ENCODE results near the gene TRIO. TPM values are rescaled to one million over a fixed set of nuclear protein-coding genes. Genes with fewer than 3 reads are reported as not detected.

The TRIO gene
- total RNA-seq, 1 experiment from 2014 or later: 50.9 TPM

- DNase-seq (ENCODE audit: low spot score): no peak
Measured at GRCh38 chr5:14483504-14484157, 340.5 kb downstream of the TRIO start.

- DNase-seq (ENCODE audit: low spot score): no peak
Measured at GRCh38 chr5:14486486-14486885, 343.3 kb downstream of the TRIO start.

- DNase-seq (ENCODE audit: low spot score): no peak
Measured at GRCh38 chr5:14486996-14487896, 344.1 kb downstream of the TRIO start.

GRCh38 chr5:14487897-14488570, 344.9 kb downstream of the TRIO start:
- no peak for DNase-seq (ENCODE audit: low spot score)

- no peak for DNase-seq (ENCODE audit: low spot score)
Measured at GRCh38 chr5:14488709-14489108, 345.6 kb downstream of the TRIO start.

GRCh38 chr5:14489643-14490042, 346.5 kb downstream of the TRIO start:
- no peak for DNase-seq (ENCODE audit: low spot score)

- no peak for DNase-seq (ENCODE audit: low spot score)
Measured at GRCh38 chr5:14490309-14490711, 347.2 kb downstream of the TRIO start.

GRCh38 chr5:14491015-14491915, 348.1 kb downstream of the TRIO start:
- DNase-seq (ENCODE audit: low spot score): no peak

- no peak for DNase-seq (ENCODE audit: low spot score)
Measured at GRCh38 chr5:14492331-14492964, 349.3 kb downstream of the TRIO start.

- no peak for DNase-seq (ENCODE audit: low spot score)
Measured at GRCh38 chr5:14495301-14495700, 352.2 kb downstream of the TRIO start.

GRCh38 chr5:14497311-14497710, 354.2 kb downstream of the TRIO start:
- DNase-seq (ENCODE audit: low spot score): no peak

GRCh38 chr5:14501353-14502293, 358.5 kb downstream of the TRIO start:
- no peak for DNase-seq (ENCODE audit: low spot score)

GRCh38 chr5:14502294-14502690, 359.1 kb downstream of the TRIO start:
- DNase-seq (ENCODE audit: low spot score): no peak

- DNase-seq (ENCODE audit: low spot score): no peak
Measured at GRCh38 chr5:14503017-14503680, 360.0 kb downstream of the TRIO start.

- DNase-seq (ENCODE audit: low spot score): no peak
Measured at GRCh38 chr5:14503681-14504331, 360.7 kb downstream of the TRIO start.

GRCh38 chr5:14504332-14504727, 361.2 kb downstream of the TRIO start:
- DNase-seq (ENCODE audit: low spot score): no peak

- no peak for DNase-seq (ENCODE audit: low spot score)
Measured at GRCh38 chr5:14504816-14505215, 361.7 kb downstream of the TRIO start.

- DNase-seq (ENCODE audit: low spot score): no peak
Measured at GRCh38 chr5:14505310-14506139, 362.4 kb downstream of the TRIO start.
